HG03439 (cell line): ENCODE data around the gene AGPAT4.
"Not testable (repeated sequence)": the region's sequence is repeated elsewhere in the genome, so short reads cannot be mapped to it uniquely, and the experiment has no call there.

ENCODE experiments used
- ATAC-seq: cut with Tn5 transposase; IDR thresholded peaks from one replicate; pipeline ENCODE4 v1.9.1; 2021; ENCODE audit warnings: mild to moderate bottlenecking, moderate library complexity; ENCODE audit not compliant: unreplicated experiment

Gene AGPAT4

DNA sequence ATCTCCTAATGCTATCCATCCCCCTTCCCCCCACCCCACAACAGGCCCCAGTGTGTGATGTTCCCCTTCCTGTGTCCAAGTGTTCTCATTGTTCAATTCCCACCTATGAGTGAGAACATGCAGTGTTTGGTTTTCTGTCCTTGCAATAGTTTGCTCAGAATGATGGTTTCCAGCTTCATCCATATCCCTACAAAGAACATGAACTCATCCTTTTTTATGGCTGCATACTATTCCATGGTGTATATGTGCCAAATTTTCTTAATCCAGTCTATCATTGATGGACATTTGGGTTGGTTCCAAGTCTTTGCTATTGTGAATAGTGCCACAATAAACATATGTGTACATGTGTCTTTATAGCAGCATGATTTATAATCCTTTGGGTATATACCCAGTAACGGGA is 101.1 kb downstream of the AGPAT4 start:
- not testable (repeated sequence) for ATAC-seq

GRCh38 chr6:161171207-161171606 is 102.7 kb downstream of the AGPAT4 start:
- no peak for ATAC-seq

GRCh38 chr6:161169696-161170095 is 104.2 kb downstream of the AGPAT4 start:
- ATAC-seq, result no peak

GRCh38 chr6:161169035-161169434 is 104.8 kb downstream of the AGPAT4 start:
- ATAC-seq, result no peak

DNA sequence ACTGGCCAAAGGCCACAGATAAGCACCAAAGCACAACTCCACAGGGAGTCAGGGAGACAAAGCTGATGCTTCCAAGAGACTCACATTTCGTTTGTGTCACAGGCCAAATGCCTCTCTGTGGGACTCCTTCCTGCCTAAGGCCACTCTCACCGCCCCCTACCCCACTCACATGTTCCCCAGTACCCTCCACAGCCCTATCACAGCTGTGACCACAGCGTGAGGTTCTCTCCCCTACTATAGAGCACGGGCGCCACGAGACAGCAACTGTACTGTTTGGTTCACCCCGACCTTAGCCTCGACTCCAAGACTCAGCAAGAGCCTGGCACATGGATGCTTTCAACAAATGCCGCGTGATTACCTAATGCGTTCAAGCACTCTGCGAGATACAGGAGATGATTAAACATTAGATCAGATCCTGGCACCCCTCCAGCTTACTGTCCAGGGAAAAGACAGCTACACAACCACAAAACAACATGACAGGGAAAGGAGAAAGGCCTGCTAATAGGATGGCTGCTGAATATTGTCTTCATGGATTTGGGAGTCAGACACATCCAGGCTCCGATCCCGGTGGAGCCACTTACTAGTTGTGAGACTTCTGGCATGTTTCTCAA is 105.5 kb downstream of the AGPAT4 start:
- no peak for ATAC-seq

DNA sequence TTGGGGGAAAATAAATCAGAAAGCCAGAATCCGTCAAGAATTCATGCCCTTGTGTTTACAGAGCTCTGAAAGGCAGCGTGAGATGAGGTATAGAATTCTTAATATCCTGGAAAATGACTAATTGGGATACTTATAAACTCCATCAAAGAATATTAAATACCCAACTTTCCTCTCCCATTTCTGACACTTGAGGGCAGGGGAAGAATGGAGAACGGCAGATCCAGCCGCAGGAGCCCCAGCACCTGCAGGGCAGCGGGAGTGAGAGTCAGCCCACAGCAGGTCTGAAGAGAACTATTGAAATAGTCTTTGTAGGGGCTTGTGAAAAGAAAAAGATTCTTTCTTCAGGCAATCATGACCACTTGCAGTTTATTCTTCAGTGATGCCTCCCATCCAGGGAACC is 107.2 kb downstream of the AGPAT4 start:
- no peak for ATAC-seq

DNA sequence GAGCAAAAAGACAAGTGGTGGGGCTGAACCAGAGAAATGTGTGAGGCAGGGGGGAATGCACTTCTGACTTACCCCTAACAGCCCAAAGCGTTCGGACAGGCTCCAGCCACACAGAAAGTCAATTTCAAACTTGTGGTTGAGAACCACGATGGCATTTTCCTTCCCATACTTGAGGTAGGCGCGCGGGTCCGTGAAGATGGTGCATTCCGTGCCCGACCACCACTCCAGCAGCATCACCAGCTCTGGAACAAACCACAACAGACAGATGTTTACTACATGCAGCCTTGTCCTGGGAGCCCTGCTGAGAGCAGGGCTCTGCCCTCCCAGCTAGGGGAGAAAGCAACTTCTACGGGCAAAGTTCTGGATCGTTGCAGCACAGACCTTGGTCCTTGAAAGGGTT is 107.7 kb downstream of the AGPAT4 start:
- no peak for ATAC-seq

GRCh38 chr6:161164182-161164625 is 109.7 kb downstream of the AGPAT4 start:
- no peak for ATAC-seq

GRCh38 chr6:161163466-161164181 is 110.2 kb downstream of the AGPAT4 start:
- ATAC-seq, result no peak

GRCh38 chr6:161162722-161163121 is 111.1 kb downstream of the AGPAT4 start:
- ATAC-seq, result no peak

DNA sequence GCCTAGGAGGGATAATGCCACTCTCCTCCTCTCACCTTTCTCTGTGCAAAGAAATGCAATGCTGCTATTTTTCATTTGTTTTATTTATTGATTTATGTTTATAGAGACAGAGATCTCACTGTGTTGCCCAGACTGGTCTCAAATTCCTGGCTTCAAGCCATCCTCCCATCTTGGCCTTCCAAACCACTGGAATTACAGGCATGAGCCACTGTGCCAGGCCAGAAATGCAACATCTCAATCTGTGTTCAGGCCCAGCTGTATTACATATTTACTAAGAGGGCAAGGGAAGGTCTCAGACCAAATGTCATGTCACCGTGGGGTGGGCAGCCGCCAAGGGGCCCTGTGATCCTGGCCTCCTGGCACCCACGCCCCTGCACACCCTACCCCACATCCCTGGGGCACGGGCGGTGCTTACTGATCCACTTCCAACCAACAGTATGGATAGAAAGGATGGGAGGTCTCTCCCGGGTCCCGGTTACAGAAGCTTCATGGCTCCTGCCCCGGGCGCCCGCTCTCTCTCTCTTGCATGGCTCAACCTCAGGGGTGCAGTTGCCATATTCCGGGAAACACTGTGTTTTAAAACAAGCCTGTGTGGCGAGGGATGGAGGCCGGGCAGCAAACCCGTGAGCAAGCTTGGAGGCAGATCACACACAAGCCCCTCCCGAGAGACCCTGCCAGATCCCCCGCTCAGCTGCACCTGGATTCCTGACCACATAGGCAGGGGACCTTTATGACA is 111.8 kb downstream of the AGPAT4 start:
- no peak for ATAC-seq

GRCh38 chr6:161161121-161161520 is 112.7 kb downstream of the AGPAT4 start:
- ATAC-seq, result no peak

DNA sequence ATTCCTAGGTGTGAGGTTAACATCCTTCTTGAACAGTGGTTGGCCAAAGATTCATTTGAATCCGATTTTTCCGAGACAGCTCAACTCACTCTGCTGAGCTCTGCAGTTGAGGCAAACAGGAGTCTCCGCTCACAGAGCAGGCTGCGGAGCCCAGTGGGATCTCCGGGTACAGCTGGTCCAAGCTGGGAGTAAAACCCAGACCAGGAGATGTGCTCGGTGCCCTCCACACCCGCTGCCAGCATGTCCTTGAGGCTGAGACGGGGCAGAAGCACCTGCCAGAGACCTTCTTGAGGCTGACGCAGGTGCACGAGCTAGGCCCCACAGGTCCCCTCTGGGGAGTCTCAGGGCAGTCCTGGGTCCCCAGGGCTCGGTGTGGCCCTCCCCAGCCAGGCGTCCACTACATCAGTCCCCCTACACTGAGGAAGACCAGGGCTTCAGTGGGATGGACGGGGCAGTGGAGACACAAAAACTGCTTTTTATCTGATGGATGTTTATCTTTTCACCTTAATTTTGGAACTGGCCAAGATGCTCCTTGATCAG is 119.0 kb downstream of the AGPAT4 start:
- no peak for ATAC-seq

DNA sequence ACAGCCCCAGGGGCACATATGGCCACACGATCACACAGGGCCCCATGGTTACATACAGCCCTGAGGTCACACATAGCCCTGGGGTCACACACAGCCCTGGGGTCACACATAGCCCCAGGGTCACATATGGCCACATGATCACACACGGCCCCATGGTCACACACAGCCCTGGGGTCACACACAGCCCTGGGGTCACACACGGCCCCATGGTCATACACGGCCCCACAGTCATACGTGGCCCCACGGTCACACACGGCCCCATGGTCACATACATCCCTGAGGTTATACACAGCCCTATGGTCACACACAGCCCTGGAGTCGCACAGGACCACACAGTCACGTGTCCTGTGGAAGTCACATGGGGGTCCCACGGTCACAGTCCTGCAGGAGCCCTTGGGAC is 120.1 kb downstream of the AGPAT4 start:
- no peak for ATAC-seq

DNA sequence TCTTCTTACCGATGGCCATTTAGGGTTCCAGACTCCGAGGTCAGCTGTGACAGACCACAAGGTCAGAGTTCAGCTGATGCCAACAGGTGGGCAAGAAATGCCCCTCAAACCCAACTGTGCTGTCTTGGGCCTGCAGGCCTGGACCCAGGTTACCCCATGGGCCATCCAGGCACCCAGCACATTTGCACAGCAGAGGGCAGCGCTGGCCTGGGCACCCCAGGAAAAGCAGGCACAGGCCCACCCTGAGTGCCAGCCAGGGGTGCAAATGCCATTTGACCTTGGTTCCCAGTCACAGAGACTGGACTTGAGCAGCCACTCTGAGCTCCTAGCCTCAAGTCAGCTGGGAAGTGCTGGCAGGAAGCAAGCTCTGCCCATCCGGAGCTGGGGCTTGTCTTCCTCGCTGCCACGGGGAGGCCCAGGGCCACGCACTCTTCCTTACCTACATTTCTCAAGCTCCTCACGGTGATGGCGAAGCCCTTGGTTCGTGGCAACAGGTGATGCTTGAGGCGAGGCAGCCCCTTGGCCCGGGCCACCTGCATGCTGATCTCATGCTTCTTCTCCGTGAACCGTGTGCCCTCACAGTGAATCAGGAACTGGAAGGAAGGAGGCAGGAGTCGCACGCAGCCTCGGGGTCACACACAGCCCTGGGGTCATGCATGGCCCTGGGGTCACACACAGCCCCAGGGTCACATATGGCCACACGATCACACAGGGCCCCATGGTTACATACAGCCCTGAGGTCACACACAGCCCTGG is 120.8 kb downstream of the AGPAT4 start:
- no peak for ATAC-seq

- ATAC-seq, result no peak
These were observed 121.4 kb downstream of the AGPAT4 start for GRCh38 chr6:161152527-161152862.

GRCh38 chr6:161151660-161152526 is 122.0 kb downstream of the AGPAT4 start:
- no peak for ATAC-seq

DNA sequence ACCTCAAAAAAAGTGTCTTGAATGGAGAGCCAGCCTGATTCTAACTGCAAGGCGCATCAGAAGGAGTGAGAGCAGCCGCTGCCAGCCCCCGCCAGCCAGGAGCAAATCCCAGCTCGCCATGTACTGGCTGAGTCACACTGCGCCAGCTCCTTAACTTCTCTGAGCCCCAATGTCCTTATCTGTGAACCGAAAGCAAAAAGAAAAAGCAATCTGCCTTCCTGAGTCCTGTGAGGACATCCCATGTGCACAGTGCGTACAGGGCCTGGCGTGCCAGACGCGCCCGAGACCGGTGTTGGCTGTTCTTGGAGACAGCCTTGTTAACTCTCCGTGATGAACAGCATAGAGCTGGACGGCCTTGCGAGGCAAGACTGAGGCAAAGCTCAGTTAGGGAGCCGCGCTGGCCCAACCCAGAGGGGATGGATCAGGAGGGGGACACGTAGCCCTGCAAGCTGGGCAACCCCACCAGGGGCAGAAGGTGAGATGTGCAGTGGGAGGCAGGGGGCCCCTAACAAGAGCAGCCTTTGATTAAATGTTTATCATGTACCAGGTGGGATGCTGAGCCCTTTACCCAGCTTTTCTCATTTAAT is 122.7 kb downstream of the AGPAT4 start:
- ATAC-seq, result no peak

DNA sequence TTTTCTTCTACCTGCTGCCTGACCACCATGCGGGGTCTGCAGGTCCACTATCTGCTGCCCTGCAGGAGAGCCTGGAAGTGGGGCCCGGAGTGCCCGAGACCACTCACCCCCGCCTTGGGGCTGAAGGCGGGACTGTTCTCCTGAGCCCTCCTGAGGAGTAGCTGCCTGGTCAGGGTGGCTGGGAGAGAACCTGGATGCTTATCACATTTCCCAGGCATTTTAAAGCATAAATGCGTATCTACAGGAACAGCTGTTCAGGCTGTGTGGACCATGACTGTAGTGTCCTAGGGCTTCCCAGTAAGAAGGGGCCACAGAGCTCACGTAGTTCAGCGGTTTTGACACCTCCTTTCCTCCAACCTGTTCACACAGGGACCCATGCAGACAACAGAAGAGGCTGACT is 123.3 kb downstream of the AGPAT4 start:
- ATAC-seq, result no peak

GRCh38 chr6:161150136-161150535 is 123.7 kb downstream of the AGPAT4 start:
- ATAC-seq, result no peak
